ENCODE measurements around the gene FXYD1.
"Not testable (repeated sequence)": the region's sequence is repeated elsewhere in the genome, so short reads cannot be mapped to it uniquely, and the experiment has no call there.

FXYD1 gene

GRCh38 chr19:35144259-35144599 lies 5.6 kb downstream of the FXYD1 start:
- no peak for DNase-seq

GRCh38 chr19:35144600-35145436 lies 6.2 kb downstream of the FXYD1 start:
- DNase-seq, result no peak

- no peak for DNase-seq
Observed at GRCh38 chr19:35146746-35147459, 8.3 kb downstream of the FXYD1 start.

- no peak for DNase-seq
Observed at GRCh38 chr19:35149463-35149862, 10.8 kb downstream of the FXYD1 start.

GRCh38 chr19:35150445-35150844 lies 11.8 kb downstream of the FXYD1 start:
- no peak for DNase-seq

- no peak for DNase-seq
Observed at GRCh38 chr19:35151273-35152065, 12.8 kb downstream of the FXYD1 start.

GRCh38 chr19:35153129-35153522 lies 14.5 kb downstream of the FXYD1 start:
- DNase-seq, result not testable (repeated sequence)

GRCh38 chr19:35153701-35154524 lies 15.3 kb downstream of the FXYD1 start:
- DNase-seq, result no peak

- no peak for DNase-seq
Observed at GRCh38 chr19:35154525-35155406, 16.1 kb downstream of the FXYD1 start, which contains the start of gene FXYD5. Gene FXYD5 (plus strand): TSS chr19:35154735. CDS start chr19:35155551, 816 bp downstream.

GRCh38 chr19:35155441-35155840 lies 16.8 kb downstream of the FXYD1 start:
- DNase-seq, result no peak

GRCh38 chr19:35155981-35156672 lies 17.5 kb downstream of the FXYD1 start:
- DNase-seq, result no peak

- no peak for DNase-seq
Observed at GRCh38 chr19:35156673-35157014, 18.0 kb downstream of the FXYD1 start.

- no peak for DNase-seq
Observed at GRCh38 chr19:35157431-35157830, 18.8 kb downstream of the FXYD1 start.

GRCh38 chr19:35159606-35160005 lies 21.0 kb downstream of the FXYD1 start:
- no peak for DNase-seq

GRCh38 chr19:35160629-35161433 lies 22.2 kb downstream of the FXYD1 start:
- no peak for DNase-seq

GRCh38 chr19:35161434-35161743 lies 22.8 kb downstream of the FXYD1 start:
- DNase-seq, result no peak

- DNase-seq, result no peak
Observed at GRCh38 chr19:35162471-35163326, 24.1 kb downstream of the FXYD1 start.

- no peak for DNase-seq
Observed at GRCh38 chr19:35164418-35164817, 25.8 kb downstream of the FXYD1 start.
